ENCODE measurements around the gene CCDC152.

The CCDC152 gene

DNA sequence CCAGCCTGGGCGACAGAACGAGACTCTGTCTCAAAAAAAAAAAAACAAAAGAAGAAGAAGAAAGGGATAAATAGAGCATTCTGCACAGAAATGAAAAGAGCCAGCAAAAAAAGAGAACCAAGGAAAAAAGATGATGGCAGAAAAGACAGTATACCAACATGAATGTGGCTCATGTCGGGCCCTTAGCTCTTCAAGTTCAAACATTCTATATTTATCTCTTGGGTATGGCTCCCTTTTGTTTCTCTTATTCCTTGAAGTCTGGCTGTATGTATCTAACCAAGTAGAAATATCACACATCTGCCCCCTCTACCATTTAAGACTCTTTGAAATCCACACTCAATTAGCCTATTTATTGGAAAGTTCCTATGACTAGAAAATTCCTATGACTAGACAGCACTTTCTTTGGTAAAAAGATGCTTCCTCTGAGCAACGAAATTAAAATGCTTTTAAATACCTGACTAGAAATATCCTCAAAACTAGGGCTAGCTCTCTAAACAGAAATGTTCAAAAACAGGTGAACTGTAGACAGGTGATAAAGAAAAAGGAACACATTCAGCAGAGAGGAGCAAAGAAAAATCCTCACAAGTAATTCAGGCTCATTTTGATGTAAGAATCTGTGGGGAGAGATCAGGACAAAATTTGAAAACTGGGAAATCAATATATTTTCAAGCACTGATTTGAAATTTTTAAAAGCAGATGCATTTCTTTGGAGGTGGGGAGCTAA lies 52.4 kb downstream of the CCDC152 start:
- TF ChIP-seq EP300 (IDR thresholded peaks at IDR 0.05; ENCODE audit: borderline replicate concordance) (no peak), MAX (IDR thresholded peaks at IDR 0.05) (no peak), FOXM1 (IDR thresholded peaks at IDR 0.05; ENCODE audit: borderline replicate concordance, low read depth) (no peak), NFIC (IDR thresholded peaks at IDR 0.05) (no peak), ZBTB7A (IDR thresholded peaks at IDR 0.05; ENCODE audit: low read depth) (no peak), EGR1 (IDR thresholded peaks at IDR 0.05) (no peak), TEAD4 (IDR thresholded peaks at IDR 0.05) (no peak), TCF12 (IDR thresholded peaks at IDR 0.05; ENCODE audit: low read depth) (no peak), CEBPB (IDR thresholded peaks at IDR 0.05) (no peak), TAF1 (IDR thresholded peaks at IDR 0.05; ENCODE audit: low read depth) (no peak), CREB1 (IDR thresholded peaks at IDR 0.05; ENCODE audit: low read depth) (no peak), YY1 (IDR thresholded peaks at IDR 0.05; ENCODE audit: low read depth) (no peak), RAD21 (IDR thresholded peaks at IDR 0.05; ENCODE audit: low read depth) (no peak)
- TF ChIP-seq, protein P1, sequence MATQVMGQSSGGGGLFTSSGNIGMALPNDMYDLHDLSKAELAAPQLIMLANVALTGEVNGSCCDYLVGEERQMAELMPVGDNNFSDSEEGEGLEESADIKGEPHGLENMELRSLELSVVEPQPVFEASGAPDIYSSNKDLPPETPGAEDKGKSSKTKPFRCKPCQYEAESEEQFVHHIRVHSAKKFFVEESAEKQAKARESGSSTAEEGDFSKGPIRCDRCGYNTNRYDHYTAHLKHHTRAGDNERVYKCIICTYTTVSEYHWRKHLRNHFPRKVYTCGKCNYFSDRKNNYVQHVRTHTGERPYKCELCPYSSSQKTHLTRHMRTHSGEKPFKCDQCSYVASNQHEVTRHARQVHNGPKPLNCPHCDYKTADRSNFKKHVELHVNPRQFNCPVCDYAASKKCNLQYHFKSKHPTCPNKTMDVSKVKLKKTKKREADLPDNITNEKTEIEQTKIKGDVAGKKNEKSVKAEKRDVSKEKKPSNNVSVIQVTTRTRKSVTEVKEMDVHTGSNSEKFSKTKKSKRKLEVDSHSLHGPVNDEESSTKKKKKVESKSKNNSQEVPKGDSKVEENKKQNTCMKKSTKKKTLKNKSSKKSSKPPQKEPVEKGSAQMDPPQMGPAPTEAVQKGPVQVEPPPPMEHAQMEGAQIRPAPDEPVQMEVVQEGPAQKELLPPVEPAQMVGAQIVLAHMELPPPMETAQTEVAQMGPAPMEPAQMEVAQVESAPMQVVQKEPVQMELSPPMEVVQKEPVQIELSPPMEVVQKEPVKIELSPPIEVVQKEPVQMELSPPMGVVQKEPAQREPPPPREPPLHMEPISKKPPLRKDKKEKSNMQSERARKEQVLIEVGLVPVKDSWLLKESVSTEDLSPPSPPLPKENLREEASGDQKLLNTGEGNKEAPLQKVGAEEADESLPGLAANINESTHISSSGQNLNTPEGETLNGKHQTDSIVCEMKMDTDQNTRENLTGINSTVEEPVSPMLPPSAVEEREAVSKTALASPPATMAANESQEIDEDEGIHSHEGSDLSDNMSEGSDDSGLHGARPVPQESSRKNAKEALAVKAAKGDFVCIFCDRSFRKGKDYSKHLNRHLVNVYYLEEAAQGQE (IDR thresholded peaks at IDR 0.05; ENCODE audit: low read depth) = no peak
- TF ChIP-seq, protein P2, sequence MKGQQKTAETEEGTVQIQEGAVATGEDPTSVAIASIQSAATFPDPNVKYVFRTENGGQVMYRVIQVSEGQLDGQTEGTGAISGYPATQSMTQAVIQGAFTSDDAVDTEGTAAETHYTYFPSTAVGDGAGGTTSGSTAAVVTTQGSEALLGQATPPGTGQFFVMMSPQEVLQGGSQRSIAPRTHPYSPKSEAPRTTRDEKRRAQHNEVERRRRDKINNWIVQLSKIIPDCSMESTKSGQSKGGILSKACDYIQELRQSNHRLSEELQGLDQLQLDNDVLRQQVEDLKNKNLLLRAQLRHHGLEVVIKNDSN (IDR thresholded peaks at IDR 0.05) = no peak

DNA sequence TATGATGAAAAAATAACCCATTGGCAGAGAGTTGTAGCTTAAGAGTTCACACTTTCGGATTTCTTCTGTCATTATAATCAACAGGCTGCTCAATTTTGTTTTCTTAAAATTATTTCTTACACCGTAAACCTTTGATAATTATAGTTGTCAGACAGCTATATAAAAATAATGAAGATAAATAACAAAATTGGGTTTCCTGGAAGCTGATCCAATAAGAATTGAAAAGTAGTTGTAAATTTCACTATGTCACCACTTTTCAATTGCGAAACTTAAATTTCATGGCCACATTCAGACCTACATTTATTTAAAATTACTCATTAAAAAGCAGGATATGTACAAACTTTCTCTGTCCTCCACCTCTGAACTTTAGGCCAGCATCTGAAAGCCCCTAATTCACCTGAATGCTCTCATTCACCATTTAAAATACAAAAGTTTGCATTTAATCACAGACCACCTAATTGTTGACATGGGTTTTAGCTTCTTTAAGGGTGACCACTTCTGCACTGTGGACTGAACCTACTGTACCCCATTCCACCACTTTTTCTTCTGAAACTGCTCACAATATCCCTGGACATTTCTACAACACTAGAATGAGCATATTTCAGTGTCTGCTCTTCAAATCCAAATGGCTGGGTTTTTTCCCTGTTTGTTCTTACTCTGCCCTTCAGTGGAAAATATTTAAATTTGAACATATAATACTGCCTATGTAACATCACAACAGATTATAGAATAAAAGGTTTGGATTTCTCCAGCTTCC lies 54.4 kb downstream of the CCDC152 start:
- TF ChIP-seq TEAD4 (IDR thresholded peaks at IDR 0.05) = no peak
- TF ChIP-seq CEBPB (IDR thresholded peaks at IDR 0.05) = no peak
- no peak for TF ChIP-seq ZBTB7A (IDR thresholded peaks at IDR 0.05; ENCODE audit: low read depth)
- TF ChIP-seq YY1 (IDR thresholded peaks at IDR 0.05; ENCODE audit: low read depth) = no peak
- TF ChIP-seq, protein P2 (IDR thresholded peaks at IDR 0.05) = no peak
- TF ChIP-seq TAF1 (IDR thresholded peaks at IDR 0.05; ENCODE audit: low read depth) = no peak

- TF ChIP-seq, protein P2 (IDR thresholded peaks at IDR 0.05) = no peak
- TF ChIP-seq YY1 (IDR thresholded peaks at IDR 0.05; ENCODE audit: low read depth) (no peak), ZBTB7A (IDR thresholded peaks at IDR 0.05; ENCODE audit: low read depth) (no peak), MAX (IDR thresholded peaks at IDR 0.05) (no peak), CEBPB (IDR thresholded peaks at IDR 0.05) (no peak), TCF12 (IDR thresholded peaks at IDR 0.05; ENCODE audit: low read depth) (no peak), NFIC (IDR thresholded peaks at IDR 0.05) (no peak), EP300 (IDR thresholded peaks at IDR 0.05; ENCODE audit: borderline replicate concordance) (no peak), FOXM1 (IDR thresholded peaks at IDR 0.05; ENCODE audit: borderline replicate concordance, low read depth) (no peak), TAF1 (IDR thresholded peaks at IDR 0.05; ENCODE audit: low read depth) (no peak), TEAD4 (IDR thresholded peaks at IDR 0.05) (no peak), RAD21 (IDR thresholded peaks at IDR 0.05; ENCODE audit: low read depth) (no peak), EGR1 (IDR thresholded peaks at IDR 0.05) (no peak), CREB1 (IDR thresholded peaks at IDR 0.05; ENCODE audit: low read depth) (no peak)
- TF ChIP-seq, protein P1 (IDR thresholded peaks at IDR 0.05; ENCODE audit: low read depth) = no peak
Measured at GRCh38 chr5:42811591-42812446, 55.2 kb downstream of the CCDC152 start, which contains the start of gene SELENOP. Gene SELENOP (minus strand): TSS chr5:42811892. CDS start chr5:42808353, 3,539 bp downstream.

DNA sequence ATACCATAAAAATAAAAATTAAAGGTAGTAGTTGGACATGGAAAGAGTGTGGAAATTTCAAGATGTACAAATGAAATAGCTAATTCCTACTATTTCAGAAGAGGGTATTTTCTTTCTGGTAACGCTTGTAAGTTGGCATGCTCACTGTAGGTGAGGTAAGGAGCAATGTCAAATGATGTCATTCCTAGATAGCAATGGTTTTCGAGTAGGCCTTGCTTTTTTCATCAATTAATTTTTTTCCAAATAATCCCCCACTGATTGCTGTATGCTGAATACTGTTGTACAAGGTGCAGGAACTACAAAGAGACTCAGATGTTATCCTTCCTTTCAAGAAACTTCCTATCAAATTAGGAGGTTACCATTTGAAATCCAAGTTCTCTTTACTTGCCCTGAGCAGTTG lies 56.0 kb downstream of the CCDC152 start:
- TF ChIP-seq TEAD4 (IDR thresholded peaks at IDR 0.05) = no peak
- no peak for TF ChIP-seq MAX (IDR thresholded peaks at IDR 0.05)
- TF ChIP-seq FOXM1 (IDR thresholded peaks at IDR 0.05; ENCODE audit: borderline replicate concordance, low read depth) = no peak
- TF ChIP-seq ZBTB7A (IDR thresholded peaks at IDR 0.05; ENCODE audit: low read depth) = no peak
- no peak for TF ChIP-seq EGR1 (IDR thresholded peaks at IDR 0.05)
- TF ChIP-seq CEBPB (IDR thresholded peaks at IDR 0.05) = no peak
- TF ChIP-seq CREB1 (IDR thresholded peaks at IDR 0.05; ENCODE audit: low read depth) = no peak

Measured in Ishikawa (cell line).